Vagina (tissue), 2 donors: ENCODE data around the gene RPS3A. TPM values are rescaled to one million over a fixed set of nuclear protein-coding genes. Genes with fewer than 3 reads are reported as not detected.

ENCODE experiments used
- DNase-seq, 2 donors: peaks; one replicate each; pipeline ENCODE4 v3.0.0-alpha.2; 2017; ENCODE audit errors: extremely low spot score in 2 of 2
- H3K27ac ChIP-seq: fragments of 200-600 bp; sonication (generic); one replicate; pipeline ENCODE4 v1.5.1; 2019
- H3K27me3 ChIP-seq: fragments of 200-600 bp; sonication (generic); one replicate; pipeline ENCODE4 v1.5.1; 2019
- H3K36me3 ChIP-seq, 2 donors: fragments of 200-600 bp; sonication (generic); one replicate each; pipeline ENCODE4 v1.5.1; 2017 to 2019
- H3K4me1 ChIP-seq: fragments of 200-600 bp; sonication (generic); one replicate; pipeline ENCODE4 v1.5.1; 2019
- H3K4me3 ChIP-seq, 2 donors: fragments of 200-600 bp; sonication (generic); 1 replicate in 1 of 2; 2 replicates in 1 of 2; pipeline ENCODE4 v1.5.1; 2016 to 2019
- H3K9me3 ChIP-seq: fragments of 200-600 bp; sonication (generic); one replicate; pipeline ENCODE4 v1.5.1; 2019
- CTCF ChIP-seq, 3 experiments: fragments of 450-650 bp in 2 of 3; fragments of 200-600 bp in 1 of 3; sonication (generic) in 1 of 3; IDR thresholded peaks; one replicate each; pipeline ENCODE4 v1.5.1; 2017 to 2019; ENCODE audit warnings: antibody characterized with exemption in 3 of 3, mild to moderate bottlenecking in 2 of 3, moderate library complexity in 2 of 3
- POLR2A ChIP-seq, 2 donors: fragments of 450-650 bp; IDR thresholded peaks; one replicate each; pipeline ENCODE4 v1.6.1; 2017; ENCODE audit warnings: antibody characterized with exemption in 2 of 2, mild to moderate bottlenecking in 2 of 2, moderate library complexity in 2 of 2
- POLR2AphosphoS5 ChIP-seq, 2 donors: sonication (generic); formaldehyde crosslinking; IDR thresholded peaks; one replicate each; pipeline ENCODE4 v1.9.0; 2017; ENCODE audit warnings: antibody characterized with exemption in 2 of 2, mild to moderate bottlenecking in 2 of 2, low read depth in 1 of 2; ENCODE audit not compliant: insufficient read depth in 1 of 2
- intact Hi-C: fragments of 100-400 bp; cut with DNase I; formaldehyde crosslinking; loops from one replicate; pipeline ENCODE4 v1.15.1; 2023
- total RNA-seq: library from RNA; depleted of rRNA; stranded (reverse); fragments of >200 nt; gene quantifications from one replicate; pipeline ENCODE4 v1.2.3, GENCODE V29; 2016

RPS3A gene
- total RNA-seq, 1 donor from 2014 or later = 2,695 TPM

- no peak overlapping the region for H3K4me3 ChIP-seq
- no peak overlapping the region for H3K27ac ChIP-seq
- no peaks in the 10 kb centered on the region for H3K27me3 ChIP-seq
- TF ChIP-seq CTCF (IDR thresholded peaks at IDR 0.05) = no peak
- TF ChIP-seq POLR2A (IDR thresholded peaks at IDR 0.05) = no peak
- TF ChIP-seq POLR2AphosphoS5 (IDR thresholded peaks at IDR 0.05; ENCODE audit: insufficient read depth in 1 of 2, low read depth in 1 of 2) = no peak
- no peaks in the 10 kb centered on the region for H3K4me1 ChIP-seq
- intact Hi-C loops = no loop called here
- DNase-seq = no peak
- H3K36me3 ChIP-seq = peaks cover 0 to 54% of the 10 kb centered on the region in 2 donors
- H3K9me3 ChIP-seq = no peaks in the 10 kb centered on the region
These were observed 45.1 kb downstream of the RPS3A start for GRCh38 chr4:151144329-151145072.

- no peaks in the 10 kb centered on the region for H3K9me3 ChIP-seq
- intact Hi-C loops = no loop called here
- no peaks in the 10 kb centered on the region for H3K4me1 ChIP-seq
- H3K27me3 ChIP-seq = no peaks in the 10 kb centered on the region
- H3K4me3 ChIP-seq = no peak overlapping the region
- TF ChIP-seq POLR2A (IDR thresholded peaks at IDR 0.05) = no peak
- no peak for TF ChIP-seq CTCF (IDR thresholded peaks at IDR 0.05)
- no peak for TF ChIP-seq POLR2AphosphoS5 (IDR thresholded peaks at IDR 0.05; ENCODE audit: insufficient read depth in 1 of 2, low read depth in 1 of 2)
- peaks cover 0 to 35% of the 10 kb centered on the region in 2 donors for H3K36me3 ChIP-seq
- DNase-seq = no peak
- H3K27ac ChIP-seq = no peak overlapping the region
These were observed 47.6 kb downstream of the RPS3A start for GRCh38 chr4:151147000-151147399.

- intact Hi-C loops = no loop called here
- no peak overlapping the region for H3K27ac ChIP-seq
- no peak for TF ChIP-seq CTCF (IDR thresholded peaks at IDR 0.05)
- TF ChIP-seq POLR2A (IDR thresholded peaks at IDR 0.05) = no peak
- TF ChIP-seq POLR2AphosphoS5 (IDR thresholded peaks at IDR 0.05; ENCODE audit: insufficient read depth in 1 of 2, low read depth in 1 of 2) = no peak
- no peaks in the 10 kb centered on the region for H3K9me3 ChIP-seq
- peaks cover 0 to 25% of the 10 kb centered on the region in 2 donors for H3K36me3 ChIP-seq
- no peaks in the 10 kb centered on the region for H3K4me1 ChIP-seq
- H3K4me3 ChIP-seq = no peak overlapping the region
- H3K27me3 ChIP-seq = no peaks in the 10 kb centered on the region
- no peak for DNase-seq
These were observed 48.8 kb downstream of the RPS3A start for GRCh38 chr4:151148261-151148660.

- Histone ChIP-seq H3K36me3 (peaks cover 0 to 28% of the 10 kb centered on the region in 2 donors), H3K4me3 (no peak overlapping the region), H3K4me1 (no peaks in the 10 kb centered on the region), H3K27me3 (no peaks in the 10 kb centered on the region), H3K27ac (no peak overlapping the region), H3K9me3 (no peaks in the 10 kb centered on the region)
- intact Hi-C loops = no loop called here
- TF ChIP-seq POLR2A (IDR thresholded peaks at IDR 0.05) (no peak), POLR2AphosphoS5 (IDR thresholded peaks at IDR 0.05; ENCODE audit: insufficient read depth in 1 of 2, low read depth in 1 of 2) (no peak)
- no peak for DNase-seq
These were observed 51.6 kb downstream of the RPS3A start for GRCh38 chr4:151150821-151151580.

- no peaks in the 10 kb centered on the region for H3K27me3 ChIP-seq
- H3K4me1 ChIP-seq = no peaks in the 10 kb centered on the region
- H3K27ac ChIP-seq = no peak overlapping the region
- H3K4me3 ChIP-seq = no peak overlapping the region
- TF ChIP-seq POLR2A (IDR thresholded peaks at IDR 0.05) = no peak
- no peak for TF ChIP-seq CTCF (IDR thresholded peaks at IDR 0.05)
- no peak for TF ChIP-seq POLR2AphosphoS5 (IDR thresholded peaks at IDR 0.05; ENCODE audit: insufficient read depth in 1 of 2, low read depth in 1 of 2)
- H3K36me3 ChIP-seq = peaks cover 0 to 22% of the 10 kb centered on the region in 2 donors
- intact Hi-C loops = no loop called here
- no peaks in the 10 kb centered on the region for H3K9me3 ChIP-seq
- no peak for DNase-seq
These were observed 52.6 kb downstream of the RPS3A start for GRCh38 chr4:151152028-151152427.
